Endothelial cell of umbilical vein (primary cell): ENCODE measurements around the gene HOXD4. TPM values are rescaled to one million over a fixed set of nuclear protein-coding genes. Genes with fewer than 3 reads are reported as not detected.

Experiments
- BruUV-seq: library from RNA; stranded (reverse); fragments of 400-500 nt; replicated peaks from 2 replicates; lab custom pipeline; 2021; lab: Mats Ljungman, UMichigan
- CTCF ChIA-PET: fragments of 300-600, 350-600 bp; sonication (Branson Sonifier 250); formaldehyde crosslinking; loops from one replicate; lab custom pipeline; 2021; ENCODE audit warnings: antibody characterized with exemption, inconsistent platforms; lab: Charles Lee
- POLR2A ChIA-PET: fragments of 300-600, 350-600 bp; sonication (Branson Sonifier 250); formaldehyde crosslinking; loops from one replicate; lab custom pipeline; 2021; ENCODE audit warnings: antibody characterized with exemption, inconsistent platforms; lab: Charles Lee
- DNase-seq: peaks from one replicate; pipeline ENCODE4 v3.0.0-alpha.2; 2011; ENCODE audit warnings: low read depth, low spot score
- FAIRE-seq: peaks from 2 replicates; lab custom pipeline; 2011; peaks lifted over from hg19 to GRCh38; lab: Jason Lieb, UNC
- H2AFZ ChIP-seq: 2 replicates; pipeline ENCODE4 v1.6.0; 2012; ENCODE audit warnings: low read depth, low read length, control low read depth, inconsistent platforms
- H3K27ac ChIP-seq: 2 replicates; pipeline ENCODE4 v1.5.1; 2011; ENCODE audit warnings: low read depth, mild to moderate bottlenecking, control low read depth, low read length, moderate library complexity; ENCODE audit not compliant: insufficient read depth
- H3K27me3 ChIP-seq, 2 experiments: 2 replicates each; pipeline versions ENCODE4 v1.6.0 to v1.6.1; 2011; ENCODE audit warnings: low read length in 2 of 2, mixed read lengths in 1 of 2; ENCODE audit not compliant: control insufficient read depth in 2 of 2, insufficient read depth in 2 of 2
- H3K36me3 ChIP-seq, 2 experiments: 2 replicates in 1 of 2; 3 replicates in 1 of 2; pipeline ENCODE4 v1.5.1; 2011; ENCODE audit warnings: low read length in 2 of 2, mild to moderate bottlenecking in 1 of 2, moderate library complexity in 1 of 2; ENCODE audit not compliant: control insufficient read depth in 2 of 2, insufficient read depth in 2 of 2; ENCODE audit errors: extremely low read depth in 1 of 2
- H3K4me1 ChIP-seq: 3 replicates; pipeline ENCODE4 v1.5.1; 2011; ENCODE audit warnings: mild to moderate bottlenecking, low read length; ENCODE audit not compliant: control insufficient read depth, insufficient read depth; ENCODE audit errors: extremely low read depth
- H3K4me2 ChIP-seq: 2 replicates; pipeline ENCODE4 v1.6.1; 2011; ENCODE audit warnings: low read length, control low read depth, mixed read lengths; ENCODE audit not compliant: insufficient read depth
- H3K4me3 ChIP-seq, 3 experiments: fragments of 200-600 bp in 1 of 3; sonication (generic), shearing (Covaris generic) in 1 of 3; replicated peaks in 1 of 3; 2 replicates each; pipeline ENCODE4 v1.5.1; 2011 to 2016; ENCODE audit warnings: control low read depth in 3 of 3, low read length in 3 of 3, mild to moderate bottlenecking in 2 of 3, inconsistent platforms in 1 of 3, low read depth in 1 of 3, moderate library complexity in 1 of 3; ENCODE audit not compliant: insufficient read depth in 1 of 3
- H3K79me2 ChIP-seq: 2 replicates; pipeline ENCODE4 v1.6.0; 2012; ENCODE audit warnings: low read length, inconsistent platforms; ENCODE audit not compliant: control insufficient read depth, insufficient read depth
- H3K9ac ChIP-seq: replicated peaks from 2 replicates; pipeline ENCODE3; 2011; ENCODE audit warnings: low read length, control low read depth; ENCODE audit not compliant: insufficient read depth; ENCODE audit errors: extremely low read depth
- H3K9me1 ChIP-seq: replicated peaks from 3 replicates; pipeline ENCODE4 v1.6.0; 2011; ENCODE audit warnings: mild to moderate bottlenecking, low read length; ENCODE audit not compliant: control insufficient read depth, insufficient read depth; ENCODE audit errors: extremely low read depth
- H3K9me3 ChIP-seq: replicated peaks from 2 replicates; pipeline ENCODE4 v1.5.1; 2012; ENCODE audit warnings: low read length, inconsistent platforms; ENCODE audit not compliant: control insufficient read depth, insufficient read depth
- H4K20me1 ChIP-seq: replicated peaks from 2 replicates; pipeline ENCODE3; 2011; ENCODE audit warnings: mild to moderate bottlenecking, low read length; ENCODE audit not compliant: control insufficient read depth, insufficient read depth; ENCODE audit errors: extremely low read depth
- CTCF ChIP-seq, 2 donors: IDR thresholded peaks; 1 replicate in 1 of 2; 2 replicates in 1 of 2; pipeline ENCODE4 v1.5.1; 2011; ENCODE audit warnings: low read length in 2 of 2, mild to moderate bottlenecking in 2 of 2, moderate library complexity in 2 of 2, control low read depth in 1 of 2, inconsistent platforms in 1 of 2, low read depth in 1 of 2; ENCODE audit not compliant: insufficient read depth in 1 of 2; ENCODE audit errors: extremely low read depth in 1 of 2
- EZH2 ChIP-seq: IDR thresholded peaks from 2 replicates; pipeline ENCODE4 v1.6.1; 2012; ENCODE audit warnings: borderline replicate concordance, low read depth, mild to moderate bottlenecking, moderate library complexity, low read length, inconsistent platforms; ENCODE audit not compliant: severe bottlenecking
- FOS ChIP-seq: IDR thresholded peaks from 2 replicates; pipeline ENCODE4 v1.6.1; 2011; ENCODE audit warnings: mild to moderate bottlenecking, low read length, moderate library complexity, borderline replicate concordance; ENCODE audit not compliant: insufficient read depth
- GATA2 ChIP-seq: IDR thresholded peaks from 2 replicates; pipeline ENCODE4 v1.7.0; 2011; ENCODE audit warnings: low read depth, mild to moderate bottlenecking, moderate library complexity, mixed read lengths, low read length; ENCODE audit not compliant: insufficient read length, insufficient read depth
- JUN ChIP-seq: IDR thresholded peaks from 2 replicates; pipeline ENCODE4 v1.6.1; 2011; ENCODE audit warnings: borderline replicate concordance, low read depth; ENCODE audit not compliant: insufficient read length, insufficient read depth
- MYC ChIP-seq: IDR thresholded peaks from one replicate; pipeline ENCODE4 v1.6.1; 2011; ENCODE audit warnings: mild to moderate bottlenecking, low read depth, low read length
- POLR2A ChIP-seq: IDR thresholded peaks from 2 replicates; pipeline ENCODE4 v1.6.1; 2012; ENCODE audit warnings: low read depth, mild to moderate bottlenecking, control low read depth, low read length
- POLR2AphosphoS5 ChIP-seq: IDR thresholded peaks from 2 replicates; pipeline ENCODE4 v1.6.1; 2012; ENCODE audit warnings: low read depth, mild to moderate bottlenecking, control low read depth, low read length, moderate library complexity; ENCODE audit not compliant: insufficient read depth
- dilution Hi-C: fragments of 300-500 bp; cut with MboI; formaldehyde crosslinking; loops from one replicate; pipeline ENCODE4 v1.15.0; 2019; ENCODE audit warnings: low sequenced_read_pairs; ENCODE audit not compliant: extremely low pct_ligation_motif_present
- intact Hi-C: fragments of 100-400 bp; cut with micrococcal nuclease; formaldehyde crosslinking; loops from one replicate; pipeline ENCODE4 v1.10.0; 2022
- polyA plus RNA-seq, 4 experiments: library from polyadenylated mRNA; depleted of rRNA in 3 of 4; stranded (reverse) in 3 of 4; unstranded in 1 of 4; fragments of >200 nt; gene quantifications; 2 replicates each; pipeline versions ENCODE4 v1.2.1 to v1.2.3, GENCODE V29; 2011 to 2012; ENCODE audit warnings: missing spikeins in 1 of 4
- total RNA-seq: library from RNA; stranded (reverse); gene quantifications from 2 replicates; pipeline ENCODE4 v1.2.3, GENCODE V29; 2021
- TF ChIP-seq, protein P1 (sequence below): IDR thresholded peaks from 2 replicates; pipeline ENCODE4 v1.6.1; 2011; ENCODE audit not compliant: insufficient read depth, insufficient read length

HOXD4 gene
- total and polyA plus RNA-seq, 2 donors (not counting 3 experiments of a cell fraction or from before 2014, with no cell fraction given): 7.6 to 13.7 TPM

- Histone ChIP-seq H3K79me2 (no peaks in the 10 kb centered on the region), H3K4me2 (no peak overlapping the region), H3K4me3 (no peak overlapping the region), H3K4me1 (peaks cover 3% of the 10 kb centered on the region), H3K27me3 (peaks cover 5 to 15% of the 10 kb centered on the region in 2 experiments), H3K9me1 (no peaks in the 10 kb centered on the region), H4K20me1 (no peaks in the 10 kb centered on the region), H2AFZ (no peak overlapping the region), H3K9me3 (no peaks in the 10 kb centered on the region), H3K9ac (no peak overlapping the region), H3K36me3 (no peaks in the 10 kb centered on the region), H3K27ac (no peak overlapping the region)
- CTCF ChIA-PET: interaction anchor here (0.5 to 2.6 kb wide), 3 partner anchors 289 to 1604 kb away, joined by 3 to 11 read pairs (median 3); no protein-coding TSS in a partner anchor
- BruUV-seq: no TSS peak
- intact Hi-C loops (no loop called here), dilution Hi-C loops (no loop called here)
- FAIRE-seq: no peak
- TF ChIP-seq MYC (no peak), EZH2 (no peak), FOS (no peak), CTCF (IDR thresholded peaks at IDR 0.05; ENCODE audit: extremely low read depth in 1 of 2, insufficient read depth in 1 of 2, low read depth in 1 of 2, low read length in 2 of 2) (no peak), POLR2AphosphoS5 (no peak), JUN (no peak), POLR2A (no peak), GATA2 (no peak)
- TF ChIP-seq, protein P1, sequence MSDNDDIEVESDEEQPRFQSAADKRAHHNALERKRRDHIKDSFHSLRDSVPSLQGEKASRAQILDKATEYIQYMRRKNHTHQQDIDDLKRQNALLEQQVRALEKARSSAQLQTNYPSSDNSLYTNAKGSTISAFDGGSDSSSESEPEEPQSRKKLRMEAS: no peak
- DNase-seq: no peak
- POLR2A ChIA-PET: no interaction called here
Observed at GRCh38 chr2:176166272-176166671, 14.9 kb downstream of the HOXD4 start.
